Measurements from ENCODE around the gene RXYLT1.
"Not testable (repeated sequence)": the region's sequence is repeated elsewhere in the genome, so short reads cannot be mapped to it uniquely, and the experiment has no call there.

The RXYLT1 gene

GRCh38 chr12:63821781-63822251, 42.1 kb downstream of the RXYLT1 start:
- Histone ChIP-seq H3K4me1 (ENCODE audit: insufficient read depth, low read length) (no peaks in the 10 kb centered on the region), H3K27me3 (ENCODE audit: insufficient read depth, low read length) (no peaks in the 10 kb centered on the region), H3K9me3 (ENCODE audit: insufficient read depth, low read depth, low read length) (no peaks in the 10 kb centered on the region), H3K9ac (ENCODE audit: low read depth, low read length) (no peak overlapping the region), H3K36me3 (ENCODE audit: insufficient read depth, low read length) (no peaks in the 10 kb centered on the region), H3K4me3 (ENCODE audit: low read length) (no peak overlapping the region), H3K27ac (ENCODE audit: low read depth, low read length) (no peak overlapping the region)
- 95% methylated on average over 38 of the region's 38 CpGs for WGBS

GRCh38 chr12:63822352-63822751, 42.6 kb downstream of the RXYLT1 start:
- Histone ChIP-seq H3K4me1 (ENCODE audit: insufficient read depth, low read length) (no peaks in the 10 kb centered on the region), H3K27ac (ENCODE audit: low read depth, low read length) (no peak overlapping the region), H3K9me3 (ENCODE audit: insufficient read depth, low read depth, low read length) (no peaks in the 10 kb centered on the region), H3K4me3 (ENCODE audit: low read length) (no peak overlapping the region), H3K27me3 (ENCODE audit: insufficient read depth, low read length) (no peaks in the 10 kb centered on the region), H3K9ac (ENCODE audit: low read depth, low read length) (no peak overlapping the region), H3K36me3 (ENCODE audit: insufficient read depth, low read length) (no peaks in the 10 kb centered on the region)
- 93% methylated on average over 6 of the region's 6 CpGs for WGBS

- H3K4me3 ChIP-seq (ENCODE audit: low read length), result no peak overlapping the region
- no peaks in the 10 kb centered on the region for H3K36me3 ChIP-seq (ENCODE audit: insufficient read depth, low read length)
- no peaks in the 10 kb centered on the region for H3K9me3 ChIP-seq (ENCODE audit: insufficient read depth, low read depth, low read length)
- H3K27me3 ChIP-seq (ENCODE audit: insufficient read depth, low read length), result no peaks in the 10 kb centered on the region
- no peak overlapping the region for H3K9ac ChIP-seq (ENCODE audit: low read depth, low read length)
- 90% methylated on average over 6 of the region's 6 CpGs for WGBS
- no peaks in the 10 kb centered on the region for H3K4me1 ChIP-seq (ENCODE audit: insufficient read depth, low read length)
- no peak overlapping the region for H3K27ac ChIP-seq (ENCODE audit: low read depth, low read length)
Observed at GRCh38 chr12:63823040-63823439, 43.3 kb downstream of the RXYLT1 start.

GRCh38 chr12:63826006-63826585, 46.4 kb downstream of the RXYLT1 start:
- Histone ChIP-seq H3K9me3 (ENCODE audit: insufficient read depth, low read depth, low read length) (peaks cover 7% of the 10 kb centered on the region), H3K4me3 (ENCODE audit: low read length) (no peak overlapping the region), H3K27ac (ENCODE audit: low read depth, low read length) (no peak overlapping the region), H3K4me1 (ENCODE audit: insufficient read depth, low read length) (no peaks in the 10 kb centered on the region), H3K9ac (ENCODE audit: low read depth, low read length) (no peak overlapping the region), H3K36me3 (ENCODE audit: insufficient read depth, low read length) (no peaks in the 10 kb centered on the region), H3K27me3 (ENCODE audit: insufficient read depth, low read length) (no peaks in the 10 kb centered on the region)
- WGBS, result 44% methylated on average over 4 of the region's 4 CpGs

- Histone ChIP-seq H3K9ac (ENCODE audit: low read depth, low read length) (no peak overlapping the region), H3K9me3 (ENCODE audit: insufficient read depth, low read depth, low read length) (peaks cover 7% of the 10 kb centered on the region), H3K4me1 (ENCODE audit: insufficient read depth, low read length) (no peaks in the 10 kb centered on the region), H3K27me3 (ENCODE audit: insufficient read depth, low read length) (no peaks in the 10 kb centered on the region), H3K36me3 (ENCODE audit: insufficient read depth, low read length) (no peaks in the 10 kb centered on the region), H3K4me3 (ENCODE audit: low read length) (no peak overlapping the region), H3K27ac (ENCODE audit: low read depth, low read length) (no peak overlapping the region)
- 95% methylated on average over 2 of the region's 2 CpGs for WGBS
Observed at GRCh38 chr12:63828867-63829266, 49.2 kb downstream of the RXYLT1 start.

- Histone ChIP-seq H3K27ac (ENCODE audit: low read depth, low read length) (no peak overlapping the region), H3K27me3 (ENCODE audit: insufficient read depth, low read length) (no peaks in the 10 kb centered on the region)
- WGBS, result 94% methylated on average over 2 of the region's 2 CpGs
Observed at GRCh38 chr12:63836046-63836445, 56.3 kb downstream of the RXYLT1 start.

GRCh38 chr12:63836936-63837335, 57.2 kb downstream of the RXYLT1 start:
- H3K4me3 ChIP-seq (ENCODE audit: low read length), result no peak overlapping the region
- H3K4me1 ChIP-seq (ENCODE audit: insufficient read depth, low read length), result no peaks in the 10 kb centered on the region
- no peaks in the 10 kb centered on the region for H3K27me3 ChIP-seq (ENCODE audit: insufficient read depth, low read length)
- H3K9ac ChIP-seq (ENCODE audit: low read depth, low read length), result no peak overlapping the region
- no peaks in the 10 kb centered on the region for H3K36me3 ChIP-seq (ENCODE audit: insufficient read depth, low read length)
- H3K27ac ChIP-seq (ENCODE audit: low read depth, low read length), result no peak overlapping the region
- H3K9me3 ChIP-seq (ENCODE audit: insufficient read depth, low read depth, low read length), result no peaks in the 10 kb centered on the region
- whole genome bisulfite sequencing, result 92% methylated on average over 3 of the region's 3 CpGs

More at GRCh38 chr12:63836046-63836445, 56.3 kb downstream of the RXYLT1 start:
- H3K4me3 ChIP-seq (ENCODE audit: low read length), result no peak overlapping the region
- H3K4me1 ChIP-seq (ENCODE audit: insufficient read depth, low read length), result no peaks in the 10 kb centered on the region
- H3K9ac ChIP-seq (ENCODE audit: low read depth, low read length), result no peak overlapping the region
- no peaks in the 10 kb centered on the region for H3K36me3 ChIP-seq (ENCODE audit: insufficient read depth, low read length)
- H3K9me3 ChIP-seq (ENCODE audit: insufficient read depth, low read depth, low read length), result no peaks in the 10 kb centered on the region

GRCh38 chr12:63838411-63838810, 58.7 kb downstream of the RXYLT1 start:
- Histone ChIP-seq H3K9ac (ENCODE audit: low read depth, low read length) (no peak overlapping the region), H3K27me3 (ENCODE audit: insufficient read depth, low read length) (no peaks in the 10 kb centered on the region), H3K27ac (ENCODE audit: low read depth, low read length) (no peak overlapping the region), H3K4me3 (ENCODE audit: low read length) (no peak overlapping the region), H3K36me3 (ENCODE audit: insufficient read depth, low read length) (no peaks in the 10 kb centered on the region), H3K4me1 (ENCODE audit: insufficient read depth, low read length) (no peaks in the 10 kb centered on the region), H3K9me3 (ENCODE audit: insufficient read depth, low read depth, low read length) (no peaks in the 10 kb centered on the region)
- 96% methylated on average over 9 of the region's 9 CpGs for WGBS

- Histone ChIP-seq H3K9me3 (ENCODE audit: insufficient read depth, low read depth, low read length) (no peaks in the 10 kb centered on the region), H3K4me3 (ENCODE audit: low read length) (no peak overlapping the region), H3K36me3 (ENCODE audit: insufficient read depth, low read length) (no peaks in the 10 kb centered on the region), H3K9ac (ENCODE audit: low read depth, low read length) (no peak overlapping the region), H3K27ac (ENCODE audit: low read depth, low read length) (no peak overlapping the region), H3K27me3 (ENCODE audit: insufficient read depth, low read length) (peaks cover 12% of the 10 kb centered on the region), H3K4me1 (ENCODE audit: insufficient read depth, low read length) (peaks cover 10% of the 10 kb centered on the region)
- 91% methylated on average over 2 of the region's 3 CpGs for WGBS
Observed at GRCh38 chr12:63841011-63841410, 61.3 kb downstream of the RXYLT1 start.

GRCh38 chr12:63841571-63841970, 61.9 kb downstream of the RXYLT1 start:
- Histone ChIP-seq H3K9ac (ENCODE audit: low read depth, low read length) (no peak overlapping the region), H3K27ac (ENCODE audit: low read depth, low read length) (no peak overlapping the region), H3K4me3 (ENCODE audit: low read length) (no peak overlapping the region), H3K4me1 (ENCODE audit: insufficient read depth, low read length) (peaks cover 11% of the 10 kb centered on the region), H3K36me3 (ENCODE audit: insufficient read depth, low read length) (no peaks in the 10 kb centered on the region), H3K9me3 (ENCODE audit: insufficient read depth, low read depth, low read length) (no peaks in the 10 kb centered on the region), H3K27me3 (ENCODE audit: insufficient read depth, low read length) (peaks cover 12% of the 10 kb centered on the region)
- 96% methylated on average over 4 of the region's 4 CpGs for WGBS

- not testable (repeated sequence) for H3K27ac ChIP-seq (ENCODE audit: low read depth, low read length); H3K36me3 ChIP-seq (ENCODE audit: insufficient read depth, low read length); H3K9me3 ChIP-seq (ENCODE audit: insufficient read depth, low read depth, low read length); H3K9ac ChIP-seq (ENCODE audit: low read depth, low read length)
- 95% methylated on average over 16 of the region's 17 CpGs for WGBS
- H3K27me3 ChIP-seq (ENCODE audit: insufficient read depth, low read length), result peaks cover 12% of the 10 kb centered on the region
- H3K4me1 ChIP-seq (ENCODE audit: insufficient read depth, low read length), result peaks cover 11% of the 10 kb centered on the region
- H3K4me3 ChIP-seq (ENCODE audit: low read length), result peak overlapping the region; percentile 92
Observed at GRCh38 chr12:63842750-63843149, 63.0 kb downstream of the RXYLT1 start.

GRCh38 chr12:63843254-63843720, 63.6 kb downstream of the RXYLT1 start:
- no peaks in the 10 kb centered on the region for H3K36me3 ChIP-seq (ENCODE audit: insufficient read depth, low read length)
- H3K9me3 ChIP-seq (ENCODE audit: insufficient read depth, low read depth, low read length), result no peaks in the 10 kb centered on the region
- peaks cover 11% of the 10 kb centered on the region for H3K4me1 ChIP-seq (ENCODE audit: insufficient read depth, low read length)
- H3K9ac ChIP-seq (ENCODE audit: low read depth, low read length), result peak overlapping the region; percentile 53
- peaks cover 12% of the 10 kb centered on the region for H3K27me3 ChIP-seq (ENCODE audit: insufficient read depth, low read length)
- 0 out of 2 replicates have a peak overlapping the region, but pooled peaks have one; percentile 23 for H3K27ac ChIP-seq (ENCODE audit: low read depth, low read length)
- peak overlapping the region; percentile 92 for H3K4me3 ChIP-seq (ENCODE audit: low read length)
- 10% methylated on average over 25 of the region's 28 CpGs for WGBS
